CD4-positive, alpha-beta T cell treated with Interleukin-4 for 1 hour (primary cell): ENCODE measurements around the gene TRMU.

ENCODE experiments used
- DNase-seq, 2 donors: peaks; one replicate each; pipeline ENCODE4 v3.0.0-alpha.2; 2020 to 2022

TRMU gene

GRCh38 chr22:46371623-46372226, 36.2 kb downstream of the TRMU start:
- DNase-seq: no peak

- no peak for DNase-seq
Observed at GRCh38 chr22:46372686-46373085, 37.2 kb downstream of the TRMU start.

- peak; percentile 48 to 49 for DNase-seq
Observed at GRCh38 chr22:46373159-46373558, 37.6 kb downstream of the TRMU start.

- peak; percentile 26 to 30 for DNase-seq
Observed at GRCh38 chr22:46373921-46374662, 38.6 kb downstream of the TRMU start.

GRCh38 chr22:46374663-46375474, 39.4 kb downstream of the TRMU start:
- no peak for DNase-seq

GRCh38 chr22:46376111-46376510, 40.6 kb downstream of the TRMU start:
- DNase-seq: no peak

- DNase-seq: no peak
Observed at GRCh38 chr22:46376908-46377524, 41.5 kb downstream of the TRMU start.

GRCh38 chr22:46377525-46378425, 42.3 kb downstream of the TRMU start:
- no peak for DNase-seq

GRCh38 chr22:46378426-46379065, 43.0 kb downstream of the TRMU start:
- no peak for DNase-seq

GRCh38 chr22:46379066-46379930, 43.8 kb downstream of the TRMU start:
- no peak for DNase-seq

- DNase-seq: no peak
Observed at GRCh38 chr22:46380069-46380468, 44.6 kb downstream of the TRMU start.

- DNase-seq: no peak
Observed at GRCh38 chr22:46380581-46380980, 45.1 kb downstream of the TRMU start.

- no peak for DNase-seq
Observed at GRCh38 chr22:46381142-46381541, 45.6 kb downstream of the TRMU start.

GRCh38 chr22:46381731-46382130, 46.2 kb downstream of the TRMU start:
- DNase-seq: no peak

GRCh38 chr22:46382524-46382923, 47.0 kb downstream of the TRMU start:
- no peak for DNase-seq

GRCh38 chr22:46386312-46386711, 50.8 kb downstream of the TRMU start:
- no peak for DNase-seq

- DNase-seq: no peak
Observed at GRCh38 chr22:46387748-46388147, 52.2 kb downstream of the TRMU start.

- no peak for DNase-seq
Observed at GRCh38 chr22:46388647-46389046, 53.1 kb downstream of the TRMU start.

GRCh38 chr22:46389081-46389480, 53.6 kb downstream of the TRMU start:
- DNase-seq: no peak

- no peak for DNase-seq
Observed at GRCh38 chr22:46390105-46390651, 54.7 kb downstream of the TRMU start.
